HepG2 (cell line): Measurements from ENCODE around the gene LITAF. TPM values are rescaled to one million over a fixed set of nuclear protein-coding genes. Genes with fewer than 3 reads are reported as not detected.
A peak's percentile ranks its signal among the peaks of the same experiment; 100 is the strongest.

Source experiments
- FOXO1 ChIP-seq: sonication (generic); formaldehyde crosslinking; IDR thresholded peaks from 2 replicates; pipeline ENCODE4 v1.4.0; 2020; ENCODE audit warnings: missing genetic modification reagents
- HDAC1 ChIP-seq: sonication (generic); formaldehyde crosslinking; IDR thresholded peaks from 2 replicates; pipeline ENCODE4 v1.5.1; 2020; ENCODE audit warnings: mild to moderate bottlenecking, missing genetic modification reagents
- IKZF1 ChIP-seq: fragments of 450-650 bp; IDR thresholded peaks from 2 replicates; pipeline ENCODE4 v1.7.1; 2016
- KMT2A ChIP-seq: sonication (generic); formaldehyde crosslinking; IDR thresholded peaks from 2 replicates; pipeline ENCODE4 v1.4.0; 2020; ENCODE audit warnings: missing genetic modification reagents
- MLLT10 ChIP-seq: sonication (generic); formaldehyde crosslinking; IDR thresholded peaks from 2 replicates; pipeline ENCODE4 v1.4.0; 2020; ENCODE audit warnings: missing genetic modification reagents
- NAIF1 ChIP-seq: sonication (generic); formaldehyde crosslinking; IDR thresholded peaks from 2 replicates; pipeline ENCODE4 v1.5.0; 2020; ENCODE audit warnings: mild to moderate bottlenecking, missing genetic modification reagents, borderline replicate concordance
- NR2F6 ChIP-seq, 2 experiments: IDR thresholded peaks; 2 replicates each; pipeline ENCODE4 v1.6.1; 2016; ENCODE audit warnings: antibody characterized with exemption in 1 of 2, mild to moderate bottlenecking in 1 of 2
- TCF7 ChIP-seq: sonication (generic); IDR thresholded peaks from 2 replicates; pipeline ENCODE4 v1.6.1; 2016; ENCODE audit warnings: antibody characterized with exemption, low read depth
- TOPORS ChIP-seq: sonication (generic); formaldehyde crosslinking; IDR thresholded peaks from 2 replicates; pipeline ENCODE4 v1.8.0; 2023; ENCODE audit warnings: mild to moderate bottlenecking, missing genetic modification reagents
- ZNF225 ChIP-seq: sonication (generic); formaldehyde crosslinking; IDR thresholded peaks from 2 replicates; pipeline ENCODE4 v1.4.0; 2020; ENCODE audit warnings: mild to moderate bottlenecking, missing genetic modification reagents
- ZNF30 ChIP-seq: sonication (generic); formaldehyde crosslinking; IDR thresholded peaks from 2 replicates; pipeline ENCODE4 v1.5.0; 2020; ENCODE audit warnings: mild to moderate bottlenecking, missing genetic modification reagents
- ZNF317 ChIP-seq: sonication (generic); formaldehyde crosslinking; IDR thresholded peaks from 2 replicates; pipeline ENCODE4 v1.5.0; 2020; ENCODE audit warnings: mild to moderate bottlenecking, missing genetic modification reagents
- ZNF605 ChIP-seq: sonication (generic); formaldehyde crosslinking; IDR thresholded peaks from 2 replicates; pipeline ENCODE4 v1.8.0; 2022; ENCODE audit warnings: mild to moderate bottlenecking, missing genetic modification reagents
- polyA plus RNA-seq, 8 experiments: library from polyadenylated mRNA; depleted of rRNA in 3 of 8; stranded (reverse) in 7 of 8; unstranded in 1 of 8; fragments of >200 nt; fragmentation: Illumina TruSeq in 4 of 8; extraction: Trizol in 4 of 8; gene quantifications; 2 replicates each; pipeline versions ENCODE4 v1.2.1 to v1.2.3, GENCODE V29; 2011 to 2016; ENCODE audit warnings: low read depth in 4 of 8, missing spikeins in 1 of 8, mixed read lengths in 1 of 8; ENCODE audit not compliant: insufficient read depth in 1 of 8
- total RNA-seq, 5 experiments: library from RNA; depleted of rRNA; stranded (reverse); fragments of >200 nt; fragmentation: Illumina TruSeq; extraction: Trizol; gene quantifications; 2 replicates each; pipeline ENCODE4 v1.2.3, GENCODE V29; 2016; ENCODE audit warnings: low read depth in 1 of 5
- TF ChIP-seq, protein P1 (sequence below): IDR thresholded peaks from 2 replicates; pipeline ENCODE4 v1.6.1; 2018; ENCODE audit warnings: missing genetic modification reagents
- TF ChIP-seq, protein P2 (sequence below): sonication (generic); formaldehyde crosslinking; IDR thresholded peaks from 2 replicates; pipeline ENCODE4 v1.4.0; 2020; ENCODE audit warnings: mild to moderate bottlenecking, low read depth, missing genetic modification reagents
- TF ChIP-seq, protein P3 (sequence below): sonication (generic); formaldehyde crosslinking; IDR thresholded peaks from 2 replicates; pipeline ENCODE4 v1.4.0; 2020; ENCODE audit warnings: mild to moderate bottlenecking, missing genetic modification reagents
- TF ChIP-seq, protein P4 (sequence below): sonication (generic); formaldehyde crosslinking; IDR thresholded peaks from 2 replicates; pipeline ENCODE4 v1.4.0; 2020; ENCODE audit warnings: mild to moderate bottlenecking, missing genetic modification reagents
- TF ChIP-seq, protein P5 (sequence below): sonication (generic); formaldehyde crosslinking; IDR thresholded peaks from 2 replicates; pipeline ENCODE4 v1.5.0; 2020; ENCODE audit warnings: missing genetic modification reagents, mild to moderate bottlenecking, borderline replicate concordance
- TF ChIP-seq, protein P6 (sequence below): IDR thresholded peaks from 2 replicates; pipeline ENCODE4 v1.6.1; 2016; ENCODE audit warnings: control low read depth

Gene LITAF
- total and polyA plus RNA-seq, 2 of the 13 experiments (the other 11 are each of a cell fraction or from before 2014, with no cell fraction given) = 80.1 to 141 TPM

DNA sequence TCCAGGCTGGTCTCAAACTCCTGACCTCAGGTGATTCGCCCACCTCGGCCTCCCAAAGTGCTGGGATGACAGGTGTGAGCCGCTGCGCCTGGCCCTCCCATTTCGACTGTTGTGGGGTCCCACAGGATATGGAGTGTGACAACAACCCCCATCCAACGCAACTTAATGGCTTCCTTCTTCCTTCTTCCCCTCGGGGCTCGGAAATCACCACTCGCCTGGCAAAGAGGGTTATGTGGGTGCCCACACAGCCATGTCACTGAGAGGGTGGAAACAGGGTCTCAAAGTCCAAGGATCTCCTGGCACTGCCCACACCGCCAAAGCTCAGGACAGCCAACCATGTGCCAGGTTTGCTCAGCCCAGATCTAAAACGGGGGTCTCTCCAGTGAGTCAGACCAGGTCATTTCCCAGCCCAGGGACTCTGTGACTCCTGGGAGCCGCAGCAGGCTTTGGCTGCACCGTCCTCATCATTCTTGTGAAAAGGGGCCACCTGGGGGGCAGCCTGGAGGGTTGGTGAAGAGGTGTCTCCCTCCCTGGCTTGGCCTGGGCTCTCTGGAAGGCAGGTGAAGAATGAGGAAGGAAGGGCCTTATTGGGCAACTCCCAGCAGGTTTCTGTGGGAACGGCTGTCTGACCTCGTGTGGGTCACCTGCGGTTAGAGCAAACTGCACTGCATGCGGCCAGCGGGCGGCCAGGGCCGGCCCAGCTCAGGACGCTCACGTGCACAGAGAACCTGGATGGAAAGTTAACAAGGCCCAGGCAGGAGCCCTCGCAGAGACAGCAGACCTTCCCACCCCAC, 25.3 kb upstream of the LITAF start (continued):
- TF ChIP-seq, protein P1, sequence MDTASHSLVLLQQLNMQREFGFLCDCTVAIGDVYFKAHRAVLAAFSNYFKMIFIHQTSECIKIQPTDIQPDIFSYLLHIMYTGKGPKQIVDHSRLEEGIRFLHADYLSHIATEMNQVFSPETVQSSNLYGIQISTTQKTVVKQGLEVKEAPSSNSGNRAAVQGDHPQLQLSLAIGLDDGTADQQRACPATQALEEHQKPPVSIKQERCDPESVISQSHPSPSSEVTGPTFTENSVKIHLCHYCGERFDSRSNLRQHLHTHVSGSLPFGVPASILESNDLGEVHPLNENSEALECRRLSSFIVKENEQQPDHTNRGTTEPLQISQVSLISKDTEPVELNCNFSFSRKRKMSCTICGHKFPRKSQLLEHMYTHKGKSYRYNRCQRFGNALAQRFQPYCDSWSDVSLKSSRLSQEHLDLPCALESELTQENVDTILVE (CRISPR knock-in tag) = peak; percentile 96
- TF ChIP-seq, protein P2, sequence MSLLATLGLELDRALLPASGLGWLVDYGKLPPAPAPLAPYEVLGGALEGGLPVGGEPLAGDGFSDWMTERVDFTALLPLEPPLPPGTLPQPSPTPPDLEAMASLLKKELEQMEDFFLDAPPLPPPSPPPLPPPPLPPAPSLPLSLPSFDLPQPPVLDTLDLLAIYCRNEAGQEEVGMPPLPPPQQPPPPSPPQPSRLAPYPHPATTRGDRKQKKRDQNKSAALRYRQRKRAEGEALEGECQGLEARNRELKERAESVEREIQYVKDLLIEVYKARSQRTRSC = 0 out of 2 replicates have a peak, but pooled peaks have one; percentile 70
- TF ChIP-seq ZNF225 = peak; percentile 91
- TF ChIP-seq, protein P3, sequence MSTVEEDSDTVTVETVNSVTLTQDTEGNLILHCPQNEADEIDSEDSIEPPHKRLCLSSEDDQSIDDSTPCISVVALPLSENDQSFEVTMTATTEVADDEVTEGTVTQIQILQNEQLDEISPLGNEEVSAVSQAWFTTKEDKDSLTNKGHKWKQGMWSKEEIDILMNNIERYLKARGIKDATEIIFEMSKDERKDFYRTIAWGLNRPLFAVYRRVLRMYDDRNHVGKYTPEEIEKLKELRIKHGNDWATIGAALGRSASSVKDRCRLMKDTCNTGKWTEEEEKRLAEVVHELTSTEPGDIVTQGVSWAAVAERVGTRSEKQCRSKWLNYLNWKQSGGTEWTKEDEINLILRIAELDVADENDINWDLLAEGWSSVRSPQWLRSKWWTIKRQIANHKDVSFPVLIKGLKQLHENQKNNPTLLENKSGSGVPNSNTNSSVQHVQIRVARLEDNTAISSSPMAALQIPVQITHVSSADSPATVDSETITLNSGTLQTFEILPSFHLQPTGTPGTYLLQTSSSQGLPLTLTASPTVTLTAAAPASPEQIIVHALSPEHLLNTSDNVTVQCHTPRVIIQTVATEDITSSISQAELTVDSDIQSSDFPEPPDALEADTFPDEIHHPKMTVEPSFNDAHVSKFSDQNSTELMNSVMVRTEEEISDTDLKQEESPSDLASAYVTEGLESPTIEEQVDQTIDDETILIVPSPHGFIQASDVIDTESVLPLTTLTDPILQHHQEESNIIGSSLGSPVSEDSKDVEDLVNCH (CRISPR knock-in tag) = peak; percentile 63; the same call in 1 of the 2 replicates
- TF ChIP-seq NR2F6 (IDR thresholded peaks at IDR 0.05) = peak; percentile 86
- peak; percentile 96 for TF ChIP-seq NR2F6 (CRISPR knock-in tag; IDR thresholded peaks at IDR 0.05)
- TF ChIP-seq, protein P4, sequence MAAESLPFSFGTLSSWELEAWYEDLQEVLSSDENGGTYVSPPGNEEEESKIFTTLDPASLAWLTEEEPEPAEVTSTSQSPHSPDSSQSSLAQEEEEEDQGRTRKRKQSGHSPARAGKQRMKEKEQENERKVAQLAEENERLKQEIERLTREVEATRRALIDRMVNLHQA (CRISPR knock-in tag) = no peak
- TF ChIP-seq NAIF1 = peak; percentile 78; the same call in 1 of the 2 replicates
- TF ChIP-seq IKZF1 = no peak
- TF ChIP-seq HDAC1 (CRISPR knock-in tag) = peak; percentile 81
- peak; percentile 93; the same call in 1 of the 2 replicates for TF ChIP-seq ZNF30
- TF ChIP-seq ZNF317 (CRISPR knock-in tag) = peak; percentile 83
- TF ChIP-seq ZNF605 (CRISPR knock-in tag) = peak; percentile 40; the same call in 1 of the 2 replicates
- TF ChIP-seq KMT2A (CRISPR knock-in tag) = peak; percentile 77; the same call in 1 of the 2 replicates
- TF ChIP-seq TCF7 = peak; percentile 35; the same call in 1 of the 2 replicates
- TF ChIP-seq FOXO1 (CRISPR knock-in tag) = peak; percentile 81
- TF ChIP-seq TOPORS (CRISPR knock-in tag) = no peak
- TF ChIP-seq MLLT10 (CRISPR knock-in tag) = no peak
- TF ChIP-seq, protein P5, sequence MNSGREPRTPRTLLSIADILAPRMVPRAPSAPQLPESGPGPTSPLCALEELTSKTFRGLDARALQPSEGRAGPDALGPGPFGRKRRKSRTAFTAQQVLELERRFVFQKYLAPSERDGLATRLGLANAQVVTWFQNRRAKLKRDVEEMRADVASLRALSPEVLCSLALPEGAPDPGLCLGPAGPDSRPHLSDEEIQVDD (CRISPR knock-in tag) = no peak; the same call in 1 of the 2 replicates
- TF ChIP-seq, protein P6, sequence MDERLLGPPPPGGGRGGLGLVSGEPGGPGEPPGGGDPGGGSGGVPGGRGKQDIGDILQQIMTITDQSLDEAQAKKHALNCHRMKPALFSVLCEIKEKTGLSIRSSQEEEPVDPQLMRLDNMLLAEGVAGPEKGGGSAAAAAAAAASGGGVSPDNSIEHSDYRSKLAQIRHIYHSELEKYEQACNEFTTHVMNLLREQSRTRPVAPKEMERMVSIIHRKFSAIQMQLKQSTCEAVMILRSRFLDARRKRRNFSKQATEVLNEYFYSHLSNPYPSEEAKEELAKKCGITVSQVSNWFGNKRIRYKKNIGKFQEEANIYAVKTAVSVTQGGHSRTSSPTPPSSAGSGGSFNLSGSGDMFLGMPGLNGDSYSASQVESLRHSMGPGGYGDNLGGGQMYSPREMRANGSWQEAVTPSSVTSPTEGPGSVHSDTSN (CRISPR knock-in tag) = no peak
